BLaER1 (cell line): ENCODE measurements around the gene PCGF6.
"Not testable (repeated sequence)": the region's sequence is repeated elsewhere in the genome, so short reads cannot be mapped to it uniquely, and the experiment has no call there.

ENCODE experiments used
- H3K27ac ChIP-seq: shearing (Covaris generic); formaldehyde crosslinking; 2 replicates; pipeline ENCODE4 v1.8.1; 2022
- H3K27me3 ChIP-seq: shearing (Covaris generic); formaldehyde crosslinking; 2 replicates; pipeline ENCODE4 v1.8.1; 2022
- H3K36me3 ChIP-seq: shearing (Covaris generic); formaldehyde crosslinking; 2 replicates; pipeline ENCODE4 v1.8.1; 2022
- H3K4me1 ChIP-seq: shearing (Covaris generic); formaldehyde crosslinking; 2 replicates; pipeline ENCODE4 v1.8.1; 2022
- H3K4me2 ChIP-seq: shearing (Covaris generic); formaldehyde crosslinking; 2 replicates; pipeline ENCODE4 v1.8.1; 2022
- H3K4me3 ChIP-seq: shearing (Covaris generic); formaldehyde crosslinking; 2 replicates; pipeline ENCODE4 v1.8.1; 2022
- H3K9ac ChIP-seq: shearing (Covaris generic); formaldehyde crosslinking; 2 replicates; pipeline ENCODE4 v1.8.1; 2022
- H3K9me3 ChIP-seq: shearing (Covaris generic); formaldehyde crosslinking; 2 replicates; pipeline ENCODE4 v1.8.1; 2022
- H4K20me1 ChIP-seq: shearing (Covaris generic); formaldehyde crosslinking; 2 replicates; pipeline ENCODE4 v1.8.1; 2022
- Cebpa-rat ChIP-seq: shearing (Covaris generic); IDR thresholded peaks from 2 replicates; pipeline ENCODE4 v1.8.1; 2022

Gene PCGF6

GRCh38 chr10:103367782-103368518 lies 17.0 kb upstream of the PCGF6 start, which contains the start of gene TAF5:
TAF5 (plus strand) TSS chr10:103367976; CDS start chr10:103367990, 14 bp downstream.
- no peak for TF ChIP-seq Cebpa-rat
- peaks cover 24% of the 10 kb centered on the region for H3K4me1 ChIP-seq
- H3K4me2 ChIP-seq: peak within 1 kb of the TSS; percentile 88
- H3K9ac ChIP-seq: peak within 1 kb of the TSS; percentile 87
- peak within 1 kb of the TSS; percentile 85 for H3K27ac ChIP-seq
- H3K4me3 ChIP-seq: peak within 1 kb of the TSS; percentile 82
- peaks cover 4% of the 10 kb centered on the region for H3K36me3 ChIP-seq
- H3K9me3 ChIP-seq: no peaks in the 10 kb centered on the region
- H4K20me1 ChIP-seq: no peaks in the 10 kb centered on the region
- H3K27me3 ChIP-seq: no peaks in the 10 kb centered on the region

DNA sequence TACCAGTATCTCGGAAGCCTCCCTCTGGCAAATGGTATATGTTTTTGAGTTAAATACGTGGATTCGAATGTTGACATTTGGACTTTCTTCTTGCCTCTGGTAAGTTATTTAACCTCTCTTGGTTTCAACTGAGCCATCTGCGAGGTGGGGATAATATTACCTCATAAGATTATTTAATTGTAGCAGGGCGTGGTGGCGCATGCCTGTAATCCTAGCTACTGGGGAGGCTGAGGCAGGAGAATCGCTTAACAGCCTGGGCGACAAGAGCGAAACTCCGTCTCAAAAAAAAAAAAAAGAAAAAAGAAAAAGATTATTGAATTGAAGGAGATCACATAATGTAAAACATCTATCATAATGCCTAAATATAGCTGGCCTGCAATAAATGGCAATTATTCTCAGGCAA lies 16.4 kb upstream of the PCGF6 start:
- Histone ChIP-seq H3K4me2 (peak overlapping the region; percentile 88), H3K36me3 (no peaks in the 10 kb centered on the region), H3K9me3 (no peaks in the 10 kb centered on the region), H3K4me1 (peaks cover 24% of the 10 kb centered on the region), H3K27me3 (no peaks in the 10 kb centered on the region), H3K9ac (peak overlapping the region; percentile 87), H4K20me1 (no peaks in the 10 kb centered on the region), H3K4me3 (peak overlapping the region; percentile 82), H3K27ac (peak overlapping the region; percentile 85)
- TF ChIP-seq Cebpa-rat: no peak

GRCh38 chr10:103360791-103361190 lies 9.9 kb upstream of the PCGF6 start:
- H4K20me1 ChIP-seq, H3K27me3 ChIP-seq, H3K27ac ChIP-seq, H3K36me3 ChIP-seq, H3K4me1 ChIP-seq, H3K4me2 ChIP-seq, H3K9ac ChIP-seq, H3K4me3 ChIP-seq, H3K9me3 ChIP-seq: not testable (repeated sequence)

DNA sequence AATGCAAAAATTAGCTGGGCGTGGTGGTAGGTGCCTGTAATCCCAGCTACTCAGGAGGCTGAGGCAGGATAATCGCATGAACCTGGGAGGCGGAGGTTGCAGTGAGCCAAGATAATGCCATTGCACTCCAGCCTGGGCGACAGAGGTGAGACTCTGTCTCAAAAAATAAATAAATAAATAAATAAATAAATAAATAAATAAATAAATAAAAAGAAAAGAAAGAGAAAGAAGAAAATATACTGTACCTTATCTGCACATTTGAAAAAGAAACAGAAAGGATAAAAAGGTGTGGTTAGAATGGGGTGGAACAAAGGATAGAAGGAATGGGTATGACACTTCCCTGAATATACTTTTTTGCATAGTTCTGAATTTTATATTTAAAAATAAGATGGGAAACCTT lies 8.6 kb upstream of the PCGF6 start:
- not testable (repeated sequence) for H3K9me3 ChIP-seq, H4K20me1 ChIP-seq, H3K4me3 ChIP-seq, H3K27me3 ChIP-seq, H3K4me2 ChIP-seq, H3K36me3 ChIP-seq, H3K9ac ChIP-seq, H3K4me1 ChIP-seq, H3K27ac ChIP-seq

DNA sequence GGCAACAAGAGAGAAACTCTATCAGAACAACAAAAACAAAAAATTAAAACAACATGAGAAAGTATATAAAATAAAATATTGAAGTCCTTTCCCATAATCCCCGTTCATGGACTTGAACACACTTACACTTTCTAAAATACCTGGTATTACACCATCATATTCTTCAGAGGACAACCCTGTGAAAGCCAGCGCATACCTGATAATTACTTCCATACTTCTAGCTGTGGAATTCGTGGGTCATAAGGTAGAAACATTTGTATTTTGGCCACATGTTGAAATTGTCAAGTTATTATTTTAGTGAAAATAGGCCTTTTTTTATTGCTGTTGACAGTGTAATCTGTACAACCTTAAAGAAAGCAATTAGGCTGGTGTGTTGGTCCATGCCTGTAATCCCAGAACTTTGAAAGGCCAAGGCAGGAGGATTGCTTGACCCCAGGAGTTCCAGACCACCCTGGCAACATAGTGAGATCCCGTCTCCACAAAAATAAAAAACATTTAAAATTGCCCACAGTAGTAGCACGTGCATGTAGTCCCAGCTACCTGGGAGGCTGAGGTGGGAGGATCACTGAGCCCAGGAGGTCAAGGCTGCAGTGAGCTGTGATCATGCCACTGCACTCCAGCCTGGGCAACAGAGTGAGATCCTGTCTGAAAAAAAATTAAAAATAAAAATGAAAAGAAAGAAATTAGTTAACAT lies 5.1 kb upstream of the PCGF6 start:
- TF ChIP-seq Cebpa-rat: no peak
- no peaks in the 10 kb centered on the region for H3K9me3 ChIP-seq
- H3K27me3 ChIP-seq: no peaks in the 10 kb centered on the region
- H4K20me1 ChIP-seq: no peaks in the 10 kb centered on the region
- H3K4me1 ChIP-seq: peaks cover 6% of the 10 kb centered on the region; the same call in 1 of the 2 replicates
- no peaks in the 10 kb centered on the region for H3K36me3 ChIP-seq
- H3K27ac ChIP-seq: no peak overlapping the region
- no peak overlapping the region for H3K9ac ChIP-seq
- H3K4me2 ChIP-seq: no peak overlapping the region
- no peak overlapping the region for H3K4me3 ChIP-seq

DNA sequence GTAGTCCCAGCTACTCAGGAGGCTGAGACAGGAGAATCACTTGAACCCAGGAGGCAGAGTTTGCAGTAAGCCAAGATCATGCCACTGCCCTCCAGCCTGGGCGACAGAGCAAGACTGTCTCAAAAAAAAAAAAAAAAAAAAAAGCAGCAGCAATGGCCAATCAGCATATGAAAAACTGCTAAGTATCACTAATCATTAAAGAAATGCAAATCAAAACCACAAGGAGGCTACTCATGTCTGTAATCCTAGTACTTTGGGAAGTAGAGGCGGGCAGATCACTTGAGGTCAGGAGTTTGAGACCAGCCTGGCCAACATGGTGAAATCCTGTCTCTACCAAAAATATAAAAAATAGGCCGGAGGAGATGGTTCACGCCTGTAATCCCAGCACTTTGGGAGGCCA lies 3.6 kb upstream of the PCGF6 start:
- not testable (repeated sequence) for H3K4me3 ChIP-seq, H3K27me3 ChIP-seq, H3K4me2 ChIP-seq, H3K27ac ChIP-seq, H3K9ac ChIP-seq, H4K20me1 ChIP-seq, H3K36me3 ChIP-seq, H3K9me3 ChIP-seq
- H3K4me1 ChIP-seq: peaks cover 12% of the 10 kb centered on the region

DNA sequence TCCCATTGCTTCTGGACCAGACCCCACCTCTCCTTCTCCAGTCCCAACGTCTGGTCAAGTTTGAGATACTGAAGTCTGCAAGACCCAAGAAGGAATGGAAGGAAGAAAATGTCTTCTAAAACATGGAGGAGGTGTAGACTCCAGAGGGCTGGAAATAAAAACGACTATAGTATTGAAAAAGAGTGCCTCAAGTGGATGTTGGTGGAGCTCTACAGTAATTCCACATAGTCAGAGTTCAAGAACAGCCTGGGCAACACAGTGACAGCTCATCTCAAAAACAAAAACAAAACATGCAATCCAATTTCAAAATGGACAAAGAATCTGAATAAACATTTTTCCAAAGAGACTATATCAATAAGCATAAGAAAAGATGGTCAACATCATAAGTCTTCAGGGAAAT lies 2.3 kb upstream of the PCGF6 start:
- no peak for TF ChIP-seq Cebpa-rat
- Histone ChIP-seq H3K9ac (no peak overlapping the region), H3K4me1 (peaks cover 25% of the 10 kb centered on the region)

DNA sequence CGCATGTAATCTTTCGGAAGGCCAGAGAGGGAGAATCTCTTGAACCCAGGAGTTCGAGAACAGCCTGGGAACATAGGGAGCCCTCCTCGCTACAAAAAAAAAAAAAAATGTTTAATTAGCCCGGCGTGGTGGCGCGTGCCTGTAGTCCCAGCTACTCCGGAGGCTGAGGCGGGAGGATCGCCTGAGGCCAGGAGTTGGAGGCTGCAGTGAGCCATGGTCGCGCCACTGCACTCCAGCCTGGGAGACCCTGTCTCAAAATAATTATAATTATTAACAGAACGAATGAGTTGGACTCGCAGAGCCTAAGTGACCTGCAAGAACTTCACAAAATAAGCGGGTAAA lies 794 bp downstream of the PCGF6 start:
- no peak for TF ChIP-seq Cebpa-rat
- H3K9ac ChIP-seq: peak overlapping the region; percentile 95
- peaks cover 7% of the 10 kb centered on the region for H4K20me1 ChIP-seq
- peak overlapping the region; percentile 93 for H3K27ac ChIP-seq
- peak overlapping the region; percentile 94 for H3K4me3 ChIP-seq
- H3K36me3 ChIP-seq: peaks cover 40% of the 10 kb centered on the region
- no peaks in the 10 kb centered on the region for H3K9me3 ChIP-seq
- H3K4me2 ChIP-seq: peak overlapping the region; percentile 86
- H3K4me1 ChIP-seq: peaks cover 25% of the 10 kb centered on the region
- H3K27me3 ChIP-seq: no peaks in the 10 kb centered on the region

More for the DNA sequence above, 2.3 kb upstream of the PCGF6 start:
- H3K27me3 ChIP-seq: no peaks in the 10 kb centered on the region
- no peak overlapping the region for H3K4me2 ChIP-seq
- H3K36me3 ChIP-seq: peaks cover 9% of the 10 kb centered on the region
- H4K20me1 ChIP-seq: peaks cover 7% of the 10 kb centered on the region
- H3K27ac ChIP-seq: no peak overlapping the region
- H3K4me3 ChIP-seq: no peak overlapping the region
- H3K9me3 ChIP-seq: no peaks in the 10 kb centered on the region

DNA sequence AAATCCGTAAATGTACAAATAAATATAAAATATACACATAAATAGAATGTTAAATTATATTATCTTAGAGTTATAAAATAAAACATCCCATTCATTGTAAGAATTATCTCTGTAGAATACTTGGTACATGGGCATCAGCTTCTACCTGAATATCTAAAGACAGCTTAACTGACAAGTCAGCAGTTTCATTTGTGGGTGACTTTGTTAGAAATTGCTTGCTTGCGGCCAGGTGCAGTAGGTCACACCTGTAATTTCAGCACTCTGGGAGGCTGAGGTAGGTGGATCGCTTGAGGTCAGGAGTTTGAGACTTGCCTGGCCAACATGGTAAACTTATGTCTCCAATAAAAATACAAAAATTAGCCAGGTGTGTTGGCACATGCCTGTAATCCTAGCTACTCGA lies 14.6 kb downstream of the PCGF6 start:
- Histone ChIP-seq H3K4me2 (no peak overlapping the region), H4K20me1 (peaks cover 22% of the 10 kb centered on the region; the same call in 1 of the 2 replicates), H3K9ac (no peak overlapping the region), H3K27ac (no peak overlapping the region), H3K4me1 (no peaks in the 10 kb centered on the region), H3K36me3 (peaks cover 85% of the 10 kb centered on the region), H3K4me3 (no peak overlapping the region), H3K27me3 (no peaks in the 10 kb centered on the region), H3K9me3 (no peaks in the 10 kb centered on the region)
- no peak for TF ChIP-seq Cebpa-rat

DNA sequence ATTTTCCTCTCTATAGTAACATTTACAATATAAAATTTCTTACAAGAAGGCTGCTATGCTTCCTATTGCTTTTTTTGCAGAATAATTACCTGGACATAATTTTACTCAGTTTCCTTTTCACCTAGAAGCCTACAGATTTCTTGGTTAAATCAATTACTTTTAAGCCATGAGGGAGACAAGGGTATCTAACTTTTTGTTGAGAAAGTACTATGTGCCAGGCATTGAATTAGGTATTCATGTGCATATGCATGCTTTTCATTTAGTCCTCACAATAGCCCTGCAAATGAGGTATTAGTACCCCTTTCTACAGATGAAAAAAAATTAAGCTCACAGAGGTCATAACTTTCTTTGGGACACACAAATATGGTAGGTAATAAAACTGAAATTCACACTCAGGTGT lies 16.4 kb downstream of the PCGF6 start:
- Histone ChIP-seq H3K27me3 (no peaks in the 10 kb centered on the region), H4K20me1 (peaks cover 17% of the 10 kb centered on the region; the same call in 1 of the 2 replicates), H3K4me1 (no peaks in the 10 kb centered on the region), H3K4me3 (no peak overlapping the region), H3K27ac (no peak overlapping the region), H3K9ac (no peak overlapping the region), H3K4me2 (no peak overlapping the region), H3K36me3 (peaks cover 86% of the 10 kb centered on the region), H3K9me3 (no peaks in the 10 kb centered on the region)
- no peak for TF ChIP-seq Cebpa-rat
